Measurements from ENCODE around the gene ADGRV1.

GRCh38 chr5:90852531-90852930, 293.9 kb downstream of the ADGRV1 start:
- TF ChIP-seq CTCF (IDR thresholded peaks at IDR 0.05) (no peak), POLR2A (IDR thresholded peaks at IDR 0.05) (no peak)
